Ovary (tissue), 9 donors: Measurements from ENCODE around the gene ARL6IP4. TPM values are rescaled to one million over a fixed set of nuclear protein-coding genes. Genes with fewer than 3 reads are reported as not detected.
"Not testable (repeated sequence)": the region's sequence is repeated elsewhere in the genome, so short reads cannot be mapped to it uniquely, and the experiment has no call there.

Experiments
- DNase-seq, 5 donors: peaks; one replicate each; pipeline ENCODE4 v3.0.0-alpha.2; 2019 to 2020
- H3K27ac ChIP-seq, 2 donors: fragments of 200-600 bp; one replicate each; pipeline versions ENCODE4 v1.5.1 to v1.8.0; 2019 to 2022
- H3K27me3 ChIP-seq: fragments of 200-600 bp; one replicate; pipeline ENCODE4 v1.8.0; 2022
- H3K36me3 ChIP-seq: fragments of 200-600 bp; sonication (generic); one replicate; pipeline ENCODE4 v1.5.1; 2019
- H3K4me1 ChIP-seq: one replicate; pipeline ENCODE4 v1.8.1; 2013; ENCODE audit warnings: mild to moderate bottlenecking, moderate library complexity; ENCODE audit not compliant: insufficient read depth
- H3K4me3 ChIP-seq: fragments of 200-600 bp; sonication (generic); one replicate; pipeline ENCODE4 v1.5.1; 2017
- H3K9me3 ChIP-seq, 2 donors: fragments of 200-600 bp in 1 of 2; sonication (generic) in 1 of 2; one replicate each; pipeline versions ENCODE4 v1.5.1 to v1.8.1; 2013 to 2019; ENCODE audit warnings: mild to moderate bottlenecking in 1 of 2, moderate library complexity in 1 of 2
- EP300 ChIP-seq: sonication (generic); formaldehyde crosslinking; IDR thresholded peaks from one replicate; pipeline ENCODE4 v1.6.1; 2017; ENCODE audit warnings: antibody characterized with exemption
- POLR2A ChIP-seq: fragments of 450-650 bp; IDR thresholded peaks from one replicate; pipeline ENCODE4 v1.6.1; 2017; ENCODE audit warnings: antibody characterized with exemption, mild to moderate bottlenecking, moderate library complexity
- WGBS, 3 donors: extraction: QIAGEN DNeasy Blood & Tissue Kit in 1 of 3; methylation state at CpG; one replicate each; pipeline versions ENCODE4 v1.1.5 to v1.1.7; 2013 to 2017; 5-methylcytosine and 5-hydroxymethylcytosine counted together
- intact Hi-C, 4 donors: fragments of 100-400 bp; cut with DNase I; formaldehyde crosslinking; loops; one replicate each; pipeline versions ENCODE4 v1.11.0 to v1.15.1; 2022 to 2023
- polyA plus RNA-seq, 2 donors: library from polyadenylated mRNA; stranded (reverse); fragments of 200-250 nt in 1 of 2; fragments of 350-450 nt in 1 of 2; fragmentation: Illumina TruSeq in 1 of 2; extraction: RNeasy Lipid Tissue Mini Kit (QIAGEN cat#74804) in 1 of 2; gene quantifications; one replicate each; pipeline ENCODE4 v1.2.3, GENCODE V29; 2013 to 2014
- total RNA-seq, 7 donors: library from RNA; depleted of rRNA in 2 of 7; stranded (reverse); fragments of >200 nt in 2 of 7; fragmentation: NEBNext Ultra II Directional in 3 of 7; extraction: Animal tissue kit (Norgen Biotek cat#: 25700) in 3 of 7; gene quantifications; one replicate each; pipeline versions ENCODE4 v1.1.0 to v1.2.4, GENCODE V29; 2016 to 2023
- TF ChIP-seq, protein P1 (sequence below), 3 donors: fragments of 450-650 bp in 2 of 3; fragments of 200-600 bp in 1 of 3; IDR thresholded peaks; one replicate each; pipeline versions ENCODE4 v1.5.1 to v1.8.0; 2016 to 2022; ENCODE audit warnings: antibody characterized with exemption in 3 of 3, mild to moderate bottlenecking in 1 of 3
- donor health status: DM: no; HTN: no; CAD: no; lungs with moderate emphysema.
- donor health status: DM: no; HTN: no; CAD: no.
- donor health status: Bipolar disorder and iron deficiency.
- donor health status: DM: yes; HTN: yes; CAD: no.
- donor health status: DM: no; HTN: no; CAD: no.
- donor health status: DM: yes; HTN: yes; CAD: no.

Gene ARL6IP4
- total and polyA plus RNA-seq, 9 donors = 65.4 to 313 (median 192) TPM

DNA sequence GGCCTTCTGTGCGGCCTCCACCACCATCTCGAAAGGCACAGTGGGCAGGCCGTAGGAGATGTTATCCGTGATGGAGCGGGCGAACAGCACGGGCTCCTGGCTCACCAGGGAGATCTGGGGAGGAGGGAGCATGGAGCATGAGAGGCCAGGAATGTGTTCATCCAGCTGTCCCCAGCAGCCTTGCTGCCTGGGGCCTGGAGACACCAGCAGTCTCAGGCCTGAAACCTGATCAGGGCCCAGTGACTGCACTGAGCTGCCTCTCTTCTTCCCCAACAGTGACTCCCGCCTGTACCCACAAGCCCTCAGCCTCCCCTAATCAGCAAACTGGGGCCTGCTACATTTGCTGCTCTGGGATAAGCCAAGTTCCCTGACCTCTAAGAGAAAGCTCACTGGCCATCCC, 45.2 kb upstream of the ARL6IP4 start:
- H3K9me3 ChIP-seq = no peaks in the 10 kb centered on the region
- no peaks in the 10 kb centered on the region for H3K27me3 ChIP-seq
- intact Hi-C loops = no loop called here
- whole genome bisulfite sequencing, 3 donors = 89 to 91% (median 90%) methylated on average over 8 of the region's 8 CpGs
- DNase-seq = no peak
- no peaks in the 10 kb centered on the region for H3K4me1 ChIP-seq
- no peak overlapping the region for H3K4me3 ChIP-seq
- TF ChIP-seq, protein P1, sequence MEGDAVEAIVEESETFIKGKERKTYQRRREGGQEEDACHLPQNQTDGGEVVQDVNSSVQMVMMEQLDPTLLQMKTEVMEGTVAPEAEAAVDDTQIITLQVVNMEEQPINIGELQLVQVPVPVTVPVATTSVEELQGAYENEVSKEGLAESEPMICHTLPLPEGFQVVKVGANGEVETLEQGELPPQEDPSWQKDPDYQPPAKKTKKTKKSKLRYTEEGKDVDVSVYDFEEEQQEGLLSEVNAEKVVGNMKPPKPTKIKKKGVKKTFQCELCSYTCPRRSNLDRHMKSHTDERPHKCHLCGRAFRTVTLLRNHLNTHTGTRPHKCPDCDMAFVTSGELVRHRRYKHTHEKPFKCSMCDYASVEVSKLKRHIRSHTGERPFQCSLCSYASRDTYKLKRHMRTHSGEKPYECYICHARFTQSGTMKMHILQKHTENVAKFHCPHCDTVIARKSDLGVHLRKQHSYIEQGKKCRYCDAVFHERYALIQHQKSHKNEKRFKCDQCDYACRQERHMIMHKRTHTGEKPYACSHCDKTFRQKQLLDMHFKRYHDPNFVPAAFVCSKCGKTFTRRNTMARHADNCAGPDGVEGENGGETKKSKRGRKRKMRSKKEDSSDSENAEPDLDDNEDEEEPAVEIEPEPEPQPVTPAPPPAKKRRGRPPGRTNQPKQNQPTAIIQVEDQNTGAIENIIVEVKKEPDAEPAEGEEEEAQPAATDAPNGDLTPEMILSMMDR (IDR thresholded peaks at IDR 0.05) = no peak
- TF ChIP-seq POLR2A (no peak), EP300 (no peak)
- no peak overlapping the region for H3K27ac ChIP-seq
- no peaks in the 10 kb centered on the region for H3K36me3 ChIP-seq

DNA sequence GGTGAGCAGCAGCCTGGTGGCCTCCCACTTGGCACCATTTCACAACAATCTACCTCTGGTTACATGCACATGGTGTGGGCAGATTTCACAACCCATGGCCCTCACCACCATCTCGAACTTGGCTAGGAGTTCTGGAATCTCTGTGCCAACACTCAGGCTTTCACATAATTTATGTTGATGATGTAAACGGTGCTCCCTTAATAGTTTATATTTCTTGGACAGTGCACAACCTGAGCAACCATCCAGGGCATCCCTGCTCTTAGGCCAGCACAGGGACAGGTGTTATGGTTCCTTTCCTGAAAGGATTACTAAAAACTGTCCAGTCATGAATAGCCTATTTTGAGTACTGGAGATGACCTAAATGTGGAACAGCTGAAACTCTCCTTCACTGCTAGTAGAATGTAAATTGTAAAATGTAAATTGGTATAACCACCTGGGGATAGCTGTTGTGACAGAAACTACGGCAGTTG, 42.8 kb upstream of the ARL6IP4 start:
- Histone ChIP-seq H3K27ac (no peak overlapping the region), H3K27me3 (no peaks in the 10 kb centered on the region), H3K4me3 (no peak overlapping the region), H3K4me1 (no peaks in the 10 kb centered on the region), H3K36me3 (no peaks in the 10 kb centered on the region), H3K9me3 (no peaks in the 10 kb centered on the region)
- intact Hi-C loops = no loop called here
- TF ChIP-seq EP300 (no peak), POLR2A (no peak)
- TF ChIP-seq, protein P1 (IDR thresholded peaks at IDR 0.05) = no peak
- 76 to 83% (median 82%) methylated on average over 3 of the region's 3 CpGs for WGBS, 3 donors
- DNase-seq = no peak

DNA sequence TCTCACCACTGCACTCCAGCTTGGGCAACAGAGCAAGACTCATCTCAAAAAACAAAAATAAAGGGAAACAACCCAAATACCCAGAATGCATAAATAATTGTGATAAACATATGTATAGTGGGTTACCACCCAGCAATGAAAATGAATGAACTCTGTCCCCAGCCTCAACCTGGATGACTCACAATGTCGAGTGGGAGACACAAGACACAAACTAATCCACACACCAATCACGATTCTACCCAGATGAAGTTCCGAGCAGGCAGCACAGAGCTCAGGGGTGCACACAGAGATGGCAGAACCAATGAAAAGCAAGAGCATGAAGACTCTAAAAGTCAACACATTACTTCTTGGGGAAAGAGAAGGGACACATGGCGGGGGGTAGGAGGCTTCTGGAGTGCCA, 41.4 kb upstream of the ARL6IP4 start:
- Histone ChIP-seq H3K36me3 (no peaks in the 10 kb centered on the region), H3K4me3 (no peak overlapping the region), H3K4me1 (no peaks in the 10 kb centered on the region), H3K9me3 (no peaks in the 10 kb centered on the region), H3K27me3 (no peaks in the 10 kb centered on the region), H3K27ac (no peak overlapping the region)
- 88 to 92% (median 90%) methylated on average over 4 of the region's 4 CpGs for WGBS, 3 donors
- no peak for TF ChIP-seq POLR2A
- DNase-seq = no peak
- intact Hi-C loops = no loop called here

DNA sequence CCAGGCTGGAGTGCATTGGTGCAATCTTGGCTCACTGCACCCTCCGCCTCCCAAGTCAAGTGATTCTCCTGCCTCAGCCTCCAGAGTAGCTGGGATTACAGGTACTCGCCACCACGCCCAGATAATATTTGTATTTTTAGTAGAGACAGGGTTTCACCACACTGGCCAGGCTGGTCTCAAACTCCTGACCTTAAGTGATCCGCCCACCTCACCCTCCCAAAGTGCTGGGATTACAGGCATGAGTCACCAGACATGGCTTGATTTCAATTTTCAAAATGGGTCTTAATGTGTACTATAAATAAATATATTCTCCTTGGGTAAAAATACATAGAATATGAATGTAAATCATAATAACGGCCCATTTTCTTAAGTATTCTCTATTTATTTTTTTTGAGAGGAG, 39.1 kb upstream of the ARL6IP4 start:
- not testable (repeated sequence) for H3K36me3 ChIP-seq, H3K4me1 ChIP-seq, H3K4me3 ChIP-seq, H3K27ac ChIP-seq, H3K27me3 ChIP-seq, DNase-seq, H3K9me3 ChIP-seq
- intact Hi-C loops = loop anchor here in 2 of 4 donors (10.0 kb wide), 1 partner anchor 147 kb away; no protein-coding TSS in a partner anchor
- WGBS, 3 donors = 78 to 87% (median 82%) methylated on average over 5 of the region's 5 CpGs

DNA sequence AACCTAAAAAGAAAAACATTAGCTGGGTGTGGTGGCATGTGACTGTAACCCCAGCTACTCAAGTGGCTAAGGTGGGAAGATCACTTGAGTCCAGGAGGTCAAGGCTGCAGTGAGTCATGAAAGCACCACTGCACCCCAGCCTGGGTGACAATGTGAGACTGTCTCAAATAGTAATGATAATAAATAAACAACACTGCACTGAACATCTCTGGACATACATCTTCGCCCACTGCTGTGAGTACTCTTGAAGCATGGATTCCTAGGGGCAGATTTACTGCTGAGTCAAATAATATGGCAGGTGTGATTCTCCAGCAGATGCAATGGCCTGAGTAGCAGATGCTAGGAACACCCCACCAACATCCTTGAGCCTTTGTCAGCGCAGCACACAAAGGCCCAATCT, 37.8 kb upstream of the ARL6IP4 start:
- no peak for DNase-seq
- intact Hi-C loops = loop anchor here in 2 of 4 donors (10.0 kb wide), 1 partner anchor 148 kb away; no protein-coding TSS in a partner anchor
- H3K36me3 ChIP-seq = no peaks in the 10 kb centered on the region
- no peak overlapping the region for H3K27ac ChIP-seq
- H3K4me3 ChIP-seq = no peak overlapping the region
- H3K27me3 ChIP-seq = no peaks in the 10 kb centered on the region
- 91 to 95% (median 91%) methylated on average over 2 of the region's 2 CpGs for WGBS, 3 donors
- H3K9me3 ChIP-seq = no peaks in the 10 kb centered on the region
- no peak for TF ChIP-seq POLR2A
- TF ChIP-seq, protein P1 (IDR thresholded peaks at IDR 0.05) = no peak
- no peak for TF ChIP-seq EP300
- no peaks in the 10 kb centered on the region for H3K4me1 ChIP-seq

DNA sequence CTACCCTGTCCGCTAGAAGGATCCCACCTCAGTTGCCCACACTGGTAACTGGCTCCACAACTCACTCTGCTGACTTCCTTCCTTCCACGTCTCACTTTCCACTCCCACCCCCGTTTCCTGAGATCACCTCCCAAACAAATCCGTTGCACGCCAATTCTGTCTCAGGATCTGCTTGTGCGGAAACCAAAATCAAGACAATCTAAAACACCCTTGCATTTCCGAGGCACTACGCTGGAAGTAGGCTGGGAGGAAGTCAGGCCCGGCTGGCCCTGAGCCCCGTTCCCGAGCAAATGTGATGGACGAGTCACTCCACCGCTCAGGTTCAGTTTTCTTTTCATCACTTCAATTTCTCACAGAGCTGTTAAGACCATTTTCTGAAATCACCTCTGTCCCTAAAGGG, 37.3 kb upstream of the ARL6IP4 start:
- intact Hi-C loops = loop anchor here in 2 of 4 donors (10.0 kb wide), 1 partner anchor 148 kb away; no protein-coding TSS in a partner anchor
- no peak for TF ChIP-seq EP300
- TF ChIP-seq POLR2A = no peak
- TF ChIP-seq, protein P1 (IDR thresholded peaks at IDR 0.05) = no peak
- no peak overlapping the region for H3K27ac ChIP-seq
- H3K9me3 ChIP-seq = no peaks in the 10 kb centered on the region
- WGBS, 3 donors = 56 to 78% (median 69%) methylated on average over 13 of the region's 13 CpGs
- H3K4me3 ChIP-seq = no peak overlapping the region
- no peak for DNase-seq
- H3K27me3 ChIP-seq = no peaks in the 10 kb centered on the region
- H3K4me1 ChIP-seq = no peaks in the 10 kb centered on the region
- no peaks in the 10 kb centered on the region for H3K36me3 ChIP-seq
